IgD-negative memory B cell (primary cell): ENCODE results near the gene RAB31. TPM values are rescaled to one million over a fixed set of nuclear protein-coding genes. Genes with fewer than 3 reads are reported as not detected.

Experiments used
- H3K27ac Mint-ChIP-seq, 3 donors: one replicate each; pipeline ENCODE4 v1.8.0; 2020 to 2022; ENCODE audit warnings: mild to moderate bottlenecking in 3 of 3, mixed read lengths in 3 of 3, moderate library complexity in 1 of 3
- H3K27me3 Mint-ChIP-seq: one replicate; pipeline ENCODE4 v1.8.0; 2021; ENCODE audit warnings: mixed read lengths
- H3K36me3 Mint-ChIP-seq: one replicate; pipeline ENCODE4 v1.8.0; 2020; ENCODE audit warnings: mild to moderate bottlenecking, mixed read lengths
- H3K4me1 Mint-ChIP-seq, 3 donors: one replicate each; pipeline ENCODE4 v1.8.0; 2020 to 2022; ENCODE audit warnings: mixed read lengths in 3 of 3, mild to moderate bottlenecking in 1 of 3
- H3K4me3 Mint-ChIP-seq, 4 donors: one replicate each; pipeline ENCODE4 v1.8.0; 2020 to 2022; ENCODE audit warnings: mild to moderate bottlenecking in 4 of 4, mixed read lengths in 4 of 4, moderate library complexity in 3 of 4
- H3K9me3 Mint-ChIP-seq, 3 donors: one replicate each; pipeline ENCODE4 v1.8.0; 2020 to 2021; ENCODE audit warnings: mixed read lengths in 3 of 3, mild to moderate bottlenecking in 1 of 3
- polyA plus RNA-seq: library from polyadenylated mRNA; unstranded; fragments of 300-500 nt; fragmentation: Illumina TruSeq; gene quantifications from one replicate; pipeline ENCODE4 v1.2.3, GENCODE V29; 2021

The RAB31 gene
- polyA plus RNA-seq, 1 donor from 2014 or later: 192 TPM

DNA sequence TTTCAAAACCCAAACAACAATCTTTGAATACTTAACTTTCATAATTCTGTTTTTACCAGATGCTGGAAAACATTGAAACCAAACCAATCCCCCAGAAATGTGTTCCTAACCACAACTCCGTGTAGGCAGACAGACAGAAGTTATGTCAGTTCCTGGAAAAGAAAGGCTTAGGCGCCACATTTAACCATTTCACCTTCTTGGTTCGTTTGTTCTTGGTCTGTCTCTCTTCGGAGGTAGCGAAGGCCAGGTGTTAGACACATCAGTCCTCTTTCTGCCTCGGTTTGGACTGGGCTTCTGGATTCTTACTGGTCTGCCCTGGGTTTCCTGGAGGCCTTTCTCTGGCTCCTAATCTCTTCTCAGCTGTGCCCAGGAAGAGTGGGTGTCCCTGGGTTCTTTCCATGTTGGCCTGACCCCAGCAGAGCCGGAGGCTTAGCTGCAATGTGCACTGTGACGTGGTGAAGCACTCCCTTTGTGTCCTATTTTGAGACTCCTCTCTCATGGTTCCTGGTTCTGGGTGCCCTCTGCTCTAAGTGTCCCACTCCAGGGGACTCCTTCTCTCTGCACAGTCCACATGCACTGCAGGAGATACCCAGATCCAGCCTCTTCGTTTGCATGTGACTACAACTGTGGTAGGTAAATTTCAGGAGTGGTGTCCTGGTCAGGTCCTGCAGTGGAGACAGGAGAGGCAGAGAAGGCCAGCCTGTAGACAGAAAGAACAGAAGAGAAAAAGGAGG lies 23.1 kb upstream of the RAB31 start:
- Mint-ChIP-seq H3K9me3 (peaks cover 0 to 2% (median 0%) of the 10 kb centered on the region in 3 donors), H3K4me3 (no peak overlapping the region), H3K27me3 (peaks cover 21% of the 10 kb centered on the region), H3K36me3 (peaks cover 2% of the 10 kb centered on the region), H3K27ac (no peak overlapping the region), H3K4me1 (peaks cover 3 to 7% (median 5%) of the 10 kb centered on the region in 3 donors)

GRCh38 chr18:9685615-9685890 lies 22.5 kb upstream of the RAB31 start:
- no peak overlapping the region for H3K27ac Mint-ChIP-seq
- peaks cover 3 to 7% (median 5%) of the 10 kb centered on the region in 3 donors for H3K4me1 Mint-ChIP-seq
- no peak overlapping the region for H3K4me3 Mint-ChIP-seq
- H3K9me3 Mint-ChIP-seq: peaks cover 0 to 2% (median 0%) of the 10 kb centered on the region in 3 donors
- peaks cover 21% of the 10 kb centered on the region for H3K27me3 Mint-ChIP-seq
- peaks cover 2% of the 10 kb centered on the region for H3K36me3 Mint-ChIP-seq

GRCh38 chr18:9688036-9688741 lies 19.9 kb upstream of the RAB31 start:
- Mint-ChIP-seq H3K4me3 (no peak overlapping the region), H3K27ac (no peak overlapping the region), H3K4me1 (peaks cover 2 to 7% (median 3%) of the 10 kb centered on the region in 3 donors), H3K9me3 (peaks cover 0 to 2% (median 0%) of the 10 kb centered on the region in 3 donors), H3K27me3 (peaks cover 21% of the 10 kb centered on the region), H3K36me3 (no peaks in the 10 kb centered on the region)

GRCh38 chr18:9689253-9689652 lies 18.8 kb upstream of the RAB31 start:
- H3K36me3 Mint-ChIP-seq: no peaks in the 10 kb centered on the region
- no peak overlapping the region for H3K4me3 Mint-ChIP-seq
- H3K27me3 Mint-ChIP-seq: peaks cover 19% of the 10 kb centered on the region
- peaks cover 2 to 4% (median 3%) of the 10 kb centered on the region in 3 donors for H3K4me1 Mint-ChIP-seq
- no peak overlapping the region for H3K27ac Mint-ChIP-seq
- peaks cover 0 to 2% (median 0%) of the 10 kb centered on the region in 3 donors for H3K9me3 Mint-ChIP-seq

GRCh38 chr18:9690418-9691188 lies 17.5 kb upstream of the RAB31 start:
- H3K27me3 Mint-ChIP-seq: peaks cover 12% of the 10 kb centered on the region
- H3K36me3 Mint-ChIP-seq: no peaks in the 10 kb centered on the region
- no peak overlapping the region for H3K27ac Mint-ChIP-seq
- no peaks in the 10 kb centered on the region for H3K4me1 Mint-ChIP-seq
- H3K9me3 Mint-ChIP-seq: peaks cover 0 to 2% (median 0%) of the 10 kb centered on the region in 3 donors
- no peak overlapping the region for H3K4me3 Mint-ChIP-seq

DNA sequence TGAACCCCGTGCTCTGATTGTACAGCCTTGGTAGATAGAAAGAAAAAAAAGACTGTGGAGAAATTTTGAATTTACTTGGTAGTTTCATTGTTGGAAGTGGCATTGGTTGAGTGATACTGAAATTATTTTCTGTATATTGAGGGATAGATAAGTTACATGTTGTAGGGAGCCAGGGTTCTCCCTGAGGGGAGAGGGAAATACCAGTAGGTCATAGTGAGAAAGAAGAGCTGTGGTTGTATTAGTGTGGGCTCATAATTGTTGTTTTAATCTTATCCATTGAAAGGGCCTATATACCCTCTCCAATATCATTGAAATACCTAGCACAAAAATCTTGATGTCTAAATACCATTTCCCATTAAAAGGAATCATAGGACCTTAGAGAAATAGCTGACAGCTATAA lies 16.9 kb upstream of the RAB31 start:
- H3K27ac Mint-ChIP-seq: no peak overlapping the region
- H3K4me1 Mint-ChIP-seq: no peaks in the 10 kb centered on the region
- peaks cover 0 to 2% (median 0%) of the 10 kb centered on the region in 3 donors for H3K9me3 Mint-ChIP-seq
- H3K36me3 Mint-ChIP-seq: no peaks in the 10 kb centered on the region
- no peak overlapping the region for H3K4me3 Mint-ChIP-seq
- H3K27me3 Mint-ChIP-seq: peaks cover 12% of the 10 kb centered on the region

GRCh38 chr18:9694174-9694573 lies 13.9 kb upstream of the RAB31 start:
- Mint-ChIP-seq H3K9me3 (peaks cover 0 to 1% (median 0%) of the 10 kb centered on the region in 3 donors), H3K4me3 (no peak overlapping the region), H3K27me3 (peaks cover 1% of the 10 kb centered on the region), H3K4me1 (peaks cover 0 to 1% (median 0%) of the 10 kb centered on the region in 3 donors), H3K36me3 (no peaks in the 10 kb centered on the region), H3K27ac (no peak overlapping the region)

GRCh38 chr18:9694952-9695495 lies 13.1 kb upstream of the RAB31 start:
- peak overlapping the region in 1 of 3 donors; percentile 33 for H3K27ac Mint-ChIP-seq
- no peaks in the 10 kb centered on the region for H3K9me3 Mint-ChIP-seq
- H3K27me3 Mint-ChIP-seq: no peaks in the 10 kb centered on the region
- H3K4me1 Mint-ChIP-seq: peaks cover 0 to 1% (median 0%) of the 10 kb centered on the region in 3 donors
- H3K4me3 Mint-ChIP-seq: no peak overlapping the region
- no peaks in the 10 kb centered on the region for H3K36me3 Mint-ChIP-seq

DNA sequence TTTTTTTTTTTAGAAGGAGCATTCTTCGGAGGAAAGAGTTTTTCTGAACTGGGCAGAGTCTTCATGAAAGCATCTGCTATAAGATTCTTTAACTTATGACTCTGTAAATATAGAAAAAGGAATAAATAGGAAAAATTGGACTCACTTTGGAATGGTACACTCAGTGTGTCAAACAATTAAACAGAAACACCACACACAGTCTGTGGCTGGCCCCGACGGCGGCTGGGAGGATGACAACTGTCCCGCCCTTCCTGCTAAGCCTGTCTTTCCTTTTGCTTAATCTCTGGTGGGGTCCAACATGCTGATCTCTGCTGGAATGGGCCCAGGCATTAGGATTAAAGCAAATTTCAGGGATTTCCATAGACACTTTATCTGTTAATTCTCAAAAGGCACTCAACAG lies 12.5 kb upstream of the RAB31 start:
- Mint-ChIP-seq H3K27ac (no peak overlapping the region), H3K4me3 (peak overlapping the region in 1 of 4 donors; percentile 20), H3K9me3 (no peaks in the 10 kb centered on the region), H3K4me1 (peaks cover 0 to 1% (median 0%) of the 10 kb centered on the region in 3 donors), H3K36me3 (no peaks in the 10 kb centered on the region), H3K27me3 (no peaks in the 10 kb centered on the region)

GRCh38 chr18:9696112-9696511 lies 12.0 kb upstream of the RAB31 start:
- Mint-ChIP-seq H3K36me3 (no peaks in the 10 kb centered on the region), H3K27me3 (no peaks in the 10 kb centered on the region), H3K4me1 (peaks cover 0 to 1% (median 0%) of the 10 kb centered on the region in 3 donors), H3K9me3 (no peaks in the 10 kb centered on the region), H3K27ac (peak overlapping the region in 1 of 3 donors; percentile 73), H3K4me3 (peak overlapping the region in 1 of 4 donors; percentile 20)

GRCh38 chr18:9696701-9697100 lies 11.4 kb upstream of the RAB31 start:
- Mint-ChIP-seq H3K4me1 (peaks cover 1 to 3% (median 2%) of the 10 kb centered on the region in 3 donors), H3K36me3 (no peaks in the 10 kb centered on the region), H3K4me3 (no peak overlapping the region)

DNA sequence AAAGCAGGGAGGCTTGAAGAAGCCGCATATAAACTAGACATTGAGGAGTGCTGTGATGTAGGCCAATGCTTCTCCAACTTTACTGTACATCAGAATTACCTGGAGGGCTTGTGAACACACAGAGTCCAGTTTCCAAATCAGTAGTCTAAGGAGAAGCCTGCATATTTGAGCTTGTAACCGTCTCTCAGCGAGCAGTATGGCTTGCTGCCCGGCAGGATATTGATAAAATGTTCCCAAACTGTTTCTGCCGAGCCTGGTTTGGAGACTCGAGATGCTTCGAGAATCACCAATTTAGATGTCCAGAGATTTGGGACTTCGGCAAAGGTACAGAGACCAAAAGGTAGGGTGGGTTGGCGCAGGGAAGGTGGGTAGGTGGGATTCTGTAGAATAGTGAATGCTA lies 11.0 kb upstream of the RAB31 start:
- H3K9me3 Mint-ChIP-seq: no peaks in the 10 kb centered on the region
- no peaks in the 10 kb centered on the region for H3K36me3 Mint-ChIP-seq
- peaks cover 6 to 7% (median 6%) of the 10 kb centered on the region in 3 donors for H3K4me1 Mint-ChIP-seq
- no peaks in the 10 kb centered on the region for H3K27me3 Mint-ChIP-seq
- no peak overlapping the region for H3K27ac Mint-ChIP-seq
- peak overlapping the region in 1 of 4 donors; percentile 11 for H3K4me3 Mint-ChIP-seq

More at GRCh38 chr18:9696701-9697100, 11.4 kb upstream of the RAB31 start:
- H3K27ac Mint-ChIP-seq: no peak overlapping the region
- no peaks in the 10 kb centered on the region for H3K27me3 Mint-ChIP-seq
- no peaks in the 10 kb centered on the region for H3K9me3 Mint-ChIP-seq

- Mint-ChIP-seq H3K4me3 (no peak overlapping the region), H3K4me1 (peaks cover 11 to 15% (median 11%) of the 10 kb centered on the region in 3 donors), H3K27ac (no peak overlapping the region), H3K27me3 (no peaks in the 10 kb centered on the region), H3K36me3 (no peaks in the 10 kb centered on the region), H3K9me3 (no peaks in the 10 kb centered on the region)
Measured at GRCh38 chr18:9698497-9698896, 9.6 kb upstream of the RAB31 start.

- Mint-ChIP-seq H3K4me3 (no peak overlapping the region), H3K36me3 (no peaks in the 10 kb centered on the region), H3K9me3 (no peaks in the 10 kb centered on the region), H3K4me1 (peaks cover 17 to 25% (median 24%) of the 10 kb centered on the region in 3 donors), H3K27ac (peak overlapping the region in 1 of 3 donors; percentile 67), H3K27me3 (no peaks in the 10 kb centered on the region)
Measured at GRCh38 chr18:9700261-9700796, 7.8 kb upstream of the RAB31 start.
